IgD-negative memory B cell (primary cell): ENCODE results near the gene ELF3. TPM values are rescaled to one million over a fixed set of nuclear protein-coding genes. Genes with fewer than 3 reads are reported as not detected.
A peak's percentile ranks its signal among the peaks of the same experiment; 100 is the strongest.

ENCODE experiments used
- H3K27ac Mint-ChIP-seq, 3 donors: one replicate each; pipeline ENCODE4 v1.8.0; 2020 to 2022; ENCODE audit warnings: mild to moderate bottlenecking in 3 of 3, mixed read lengths in 3 of 3, moderate library complexity in 1 of 3
- H3K27me3 Mint-ChIP-seq: one replicate; pipeline ENCODE4 v1.8.0; 2021; ENCODE audit warnings: mixed read lengths
- H3K36me3 Mint-ChIP-seq: one replicate; pipeline ENCODE4 v1.8.0; 2020; ENCODE audit warnings: mild to moderate bottlenecking, mixed read lengths
- H3K4me1 Mint-ChIP-seq, 3 donors: one replicate each; pipeline ENCODE4 v1.8.0; 2020 to 2022; ENCODE audit warnings: mixed read lengths in 3 of 3, mild to moderate bottlenecking in 1 of 3
- H3K4me3 Mint-ChIP-seq, 4 donors: one replicate each; pipeline ENCODE4 v1.8.0; 2020 to 2022; ENCODE audit warnings: mild to moderate bottlenecking in 4 of 4, mixed read lengths in 4 of 4, moderate library complexity in 3 of 4
- H3K9me3 Mint-ChIP-seq, 3 donors: one replicate each; pipeline ENCODE4 v1.8.0; 2020 to 2021; ENCODE audit warnings: mixed read lengths in 3 of 3, mild to moderate bottlenecking in 1 of 3
- polyA plus RNA-seq: library from polyadenylated mRNA; unstranded; fragments of 300-500 nt; fragmentation: Illumina TruSeq; gene quantifications from one replicate; pipeline ENCODE4 v1.2.3, GENCODE V29; 2021

Gene ELF3
- polyA plus RNA-seq, 1 donor from 2014 or later: not detected

GRCh38 chr1:201990427-201990826, 20.0 kb upstream of the ELF3 start:
- Mint-ChIP-seq H3K27ac (no peak overlapping the region), H3K4me3 (no peak overlapping the region), H3K9me3 (no peaks in the 10 kb centered on the region), H3K27me3 (no peaks in the 10 kb centered on the region), H3K4me1 (peaks cover 0 to 2% (median 2%) of the 10 kb centered on the region in 3 donors), H3K36me3 (peaks cover 4% of the 10 kb centered on the region)

GRCh38 chr1:201999625-202000238, 10.7 kb upstream of the ELF3 start:
- H3K36me3 Mint-ChIP-seq: peaks cover 3% of the 10 kb centered on the region
- no peaks in the 10 kb centered on the region for H3K9me3 Mint-ChIP-seq
- H3K27me3 Mint-ChIP-seq: no peaks in the 10 kb centered on the region
- H3K4me1 Mint-ChIP-seq: no peaks in the 10 kb centered on the region
- H3K27ac Mint-ChIP-seq: no peak overlapping the region
- H3K4me3 Mint-ChIP-seq: no peak overlapping the region

GRCh38 chr1:202002507-202002906, 7.9 kb upstream of the ELF3 start:
- H3K36me3 Mint-ChIP-seq: peaks cover 10% of the 10 kb centered on the region

GRCh38 chr1:202004711-202005110, 5.7 kb upstream of the ELF3 start:
- Mint-ChIP-seq H3K4me3 (peak overlapping the region in 1 of 4 donors; percentile 76), H3K36me3 (peaks cover 11% of the 10 kb centered on the region), H3K27ac (no peak overlapping the region), H3K4me1 (peaks cover 2 to 3% (median 3%) of the 10 kb centered on the region in 3 donors), H3K9me3 (no peaks in the 10 kb centered on the region), H3K27me3 (no peaks in the 10 kb centered on the region)

More at GRCh38 chr1:202002507-202002906, 7.9 kb upstream of the ELF3 start:
- Mint-ChIP-seq H3K9me3 (no peaks in the 10 kb centered on the region), H3K27ac (no peak overlapping the region), H3K4me3 (no peak overlapping the region), H3K4me1 (no peaks in the 10 kb centered on the region), H3K27me3 (no peaks in the 10 kb centered on the region)

GRCh38 chr1:202005958-202006357, 4.4 kb upstream of the ELF3 start:
- H3K36me3 Mint-ChIP-seq: peaks cover 11% of the 10 kb centered on the region
- H3K27me3 Mint-ChIP-seq: no peaks in the 10 kb centered on the region
- H3K27ac Mint-ChIP-seq: no peak overlapping the region
- no peak overlapping the region for H3K4me3 Mint-ChIP-seq
- H3K9me3 Mint-ChIP-seq: no peaks in the 10 kb centered on the region
- peaks cover 2 to 4% (median 3%) of the 10 kb centered on the region in 3 donors for H3K4me1 Mint-ChIP-seq

GRCh38 chr1:202007304-202007703, 3.1 kb upstream of the ELF3 start:
- no peak overlapping the region for H3K4me3 Mint-ChIP-seq
- peaks cover 11% of the 10 kb centered on the region for H3K36me3 Mint-ChIP-seq
- H3K27ac Mint-ChIP-seq: peak overlapping the region in 1 of 3 donors; percentile 59
- H3K27me3 Mint-ChIP-seq: no peaks in the 10 kb centered on the region
- H3K4me1 Mint-ChIP-seq: peaks cover 2 to 4% (median 3%) of the 10 kb centered on the region in 3 donors
- H3K9me3 Mint-ChIP-seq: no peaks in the 10 kb centered on the region

GRCh38 chr1:202007805-202008489, 2.4 kb upstream of the ELF3 start:
- Mint-ChIP-seq H3K27me3 (no peaks in the 10 kb centered on the region), H3K27ac (no peak overlapping the region), H3K9me3 (no peaks in the 10 kb centered on the region), H3K4me3 (no peak overlapping the region), H3K4me1 (peaks cover 2 to 4% (median 3%) of the 10 kb centered on the region in 3 donors), H3K36me3 (peaks cover 11% of the 10 kb centered on the region)

GRCh38 chr1:202009326-202010179, 834 bp upstream of the ELF3 start:
- Mint-ChIP-seq H3K27me3 (no peaks in the 10 kb centered on the region), H3K9me3 (no peaks in the 10 kb centered on the region), H3K36me3 (peaks cover 11% of the 10 kb centered on the region), H3K4me3 (no peak overlapping the region), H3K4me1 (peaks cover 2 to 4% (median 3%) of the 10 kb centered on the region in 3 donors), H3K27ac (peak overlapping the region in 1 of 3 donors; percentile 76)

GRCh38 chr1:202011994-202012393, 1.6 kb downstream of the ELF3 start:
- no peaks in the 10 kb centered on the region for H3K9me3 Mint-ChIP-seq
- no peak overlapping the region for H3K4me3 Mint-ChIP-seq
- H3K27ac Mint-ChIP-seq: no peak overlapping the region
- H3K36me3 Mint-ChIP-seq: peaks cover 5% of the 10 kb centered on the region
- H3K27me3 Mint-ChIP-seq: peaks cover 1% of the 10 kb centered on the region
- peaks cover 2 to 4% (median 3%) of the 10 kb centered on the region in 3 donors for H3K4me1 Mint-ChIP-seq

GRCh38 chr1:202012544-202013478, 2.4 kb downstream of the ELF3 start:
- H3K4me3 Mint-ChIP-seq: no peak overlapping the region
- no peaks in the 10 kb centered on the region for H3K9me3 Mint-ChIP-seq
- no peak overlapping the region for H3K27ac Mint-ChIP-seq
- peaks cover 3% of the 10 kb centered on the region for H3K36me3 Mint-ChIP-seq
- H3K27me3 Mint-ChIP-seq: peaks cover 2% of the 10 kb centered on the region
- peaks cover 2 to 4% (median 3%) of the 10 kb centered on the region in 3 donors for H3K4me1 Mint-ChIP-seq

- no peaks in the 10 kb centered on the region for H3K9me3 Mint-ChIP-seq
- peaks cover 3% of the 10 kb centered on the region for H3K36me3 Mint-ChIP-seq
- no peak overlapping the region for H3K4me3 Mint-ChIP-seq
- peaks cover 2 to 4% (median 3%) of the 10 kb centered on the region in 3 donors for H3K4me1 Mint-ChIP-seq
- H3K27me3 Mint-ChIP-seq: peaks cover 2% of the 10 kb centered on the region
- no peak overlapping the region for H3K27ac Mint-ChIP-seq
Measured at GRCh38 chr1:202013603-202014002, 3.2 kb downstream of the ELF3 start.

- H3K4me3 Mint-ChIP-seq: no peak overlapping the region
- H3K27ac Mint-ChIP-seq: no peak overlapping the region
- H3K36me3 Mint-ChIP-seq: peaks cover 3% of the 10 kb centered on the region
- H3K9me3 Mint-ChIP-seq: peaks cover 0 to 1% (median 0%) of the 10 kb centered on the region in 3 donors
- peaks cover 2% of the 10 kb centered on the region for H3K27me3 Mint-ChIP-seq
- peaks cover 2 to 4% (median 3%) of the 10 kb centered on the region in 3 donors for H3K4me1 Mint-ChIP-seq
Measured at GRCh38 chr1:202014060-202014459, 3.7 kb downstream of the ELF3 start.

- Mint-ChIP-seq H3K36me3 (peaks cover 3% of the 10 kb centered on the region), H3K27ac (no peak overlapping the region), H3K4me3 (no peak overlapping the region), H3K9me3 (peaks cover 0 to 2% (median 0%) of the 10 kb centered on the region in 3 donors), H3K4me1 (no peaks in the 10 kb centered on the region), H3K27me3 (peaks cover 2% of the 10 kb centered on the region)
Measured at GRCh38 chr1:202014915-202015661, 4.7 kb downstream of the ELF3 start.

GRCh38 chr1:202015662-202015937, 5.2 kb downstream of the ELF3 start:
- no peak overlapping the region for H3K27ac Mint-ChIP-seq
- H3K4me3 Mint-ChIP-seq: no peak overlapping the region
- H3K36me3 Mint-ChIP-seq: peaks cover 3% of the 10 kb centered on the region
- H3K9me3 Mint-ChIP-seq: peaks cover 0 to 2% (median 0%) of the 10 kb centered on the region in 3 donors
- H3K27me3 Mint-ChIP-seq: peaks cover 2% of the 10 kb centered on the region
- H3K4me1 Mint-ChIP-seq: no peaks in the 10 kb centered on the region
